BLaER1 treated with 17β-estradiol and CSF1 and Interleukin-3, amounts not matched to agents 10 nM and 100 nM (cell line): ENCODE data around the gene OCRL.

ENCODE experiments used
- H3K27ac ChIP-seq, 11 experiments: shearing (Covaris generic); formaldehyde crosslinking; 2 replicates each; pipeline ENCODE4 v1.8.1; 2022
- H3K27me3 ChIP-seq, 11 experiments: shearing (Covaris generic); formaldehyde crosslinking; 2 replicates each; pipeline ENCODE4 v1.8.1; 2022
- H3K36me3 ChIP-seq, 11 experiments: shearing (Covaris generic); formaldehyde crosslinking; 2 replicates each; pipeline ENCODE4 v1.8.1; 2022
- H3K4me1 ChIP-seq, 10 experiments: shearing (Covaris generic); formaldehyde crosslinking; 2 replicates each; pipeline ENCODE4 v1.8.1; 2022
- H3K4me2 ChIP-seq, 11 experiments: shearing (Covaris generic); formaldehyde crosslinking; 2 replicates each; pipeline ENCODE4 v1.8.1; 2022
- H3K4me3 ChIP-seq, 10 experiments: shearing (Covaris generic); formaldehyde crosslinking; 2 replicates each; pipeline ENCODE4 v1.8.1; 2022
- H3K9ac ChIP-seq, 11 experiments: shearing (Covaris generic); formaldehyde crosslinking; 2 replicates each; pipeline ENCODE4 v1.8.1; 2022
- H3K9me3 ChIP-seq, 11 experiments: shearing (Covaris generic); formaldehyde crosslinking; replicated peaks in 1 of 11; 2 replicates each; pipeline ENCODE4 v1.8.1; 2022
- H4K20me1 ChIP-seq, 11 experiments: shearing (Covaris generic); formaldehyde crosslinking; 2 replicates each; pipeline ENCODE4 v1.8.1; 2022
- Cebpa-rat ChIP-seq, 11 experiments: shearing (Covaris generic); IDR thresholded peaks; 2 replicates each; pipeline ENCODE4 v1.8.1; 2022

The OCRL gene

GRCh38 chrX:129599996-129600395, 59.9 kb downstream of the OCRL start:
- Histone ChIP-seq H4K20me1 (peaks cover 0 to 9% (median under 1%) of the 10 kb centered on the region in 11 experiments; a peak in 5 of 22 replicates), H3K36me3 (0 out of 22 replicates have a peak, but pooled peaks cover 0 to 4% (median 0%) of the 10 kb centered on the region in 11 experiments), H3K27ac (no peak overlapping the region), H3K4me3 (no peak overlapping the region), H3K27me3 (peaks cover 95 to 100% (median 98%) of the 10 kb centered on the region in 11 experiments), H3K4me2 (no peak overlapping the region), H3K4me1 (peaks cover 7 to 13% (median 10%) of the 10 kb centered on the region in 10 experiments; a peak in 16 of 20 replicates), H3K9ac (no peak overlapping the region), H3K9me3 (no peaks in the 10 kb centered on the region)
- no peak for TF ChIP-seq Cebpa-rat (IDR thresholded peaks at IDR 0.05)

- no peak overlapping the region for H3K9ac ChIP-seq
- H3K27ac ChIP-seq: no peak overlapping the region
- no peak overlapping the region for H3K4me3 ChIP-seq
- no peak overlapping the region for H3K4me2 ChIP-seq
- TF ChIP-seq Cebpa-rat (IDR thresholded peaks at IDR 0.05): no peak
- H3K36me3 ChIP-seq: no peaks in the 10 kb centered on the region
- H3K27me3 ChIP-seq: peaks cover 86 to 100% (median 98%) of the 10 kb centered on the region in 11 experiments
- H3K9me3 ChIP-seq: no peaks in the 10 kb centered on the region
- H3K4me1 ChIP-seq: peaks cover 7 to 13% (median 10%) of the 10 kb centered on the region in 10 experiments; a peak in 16 of 20 replicates
- H4K20me1 ChIP-seq: peaks cover 0 to 6% (median 0%) of the 10 kb centered on the region in 11 experiments; a peak in 4 of 22 replicates
Observed at GRCh38 chrX:129600981-129601424, 60.9 kb downstream of the OCRL start.

GRCh38 chrX:129606918-129607317, 66.9 kb downstream of the OCRL start:
- Histone ChIP-seq H3K27me3 (peaks cover 66 to 97% (median 89%) of the 10 kb centered on the region in 11 experiments), H3K4me1 (peaks cover 7 to 13% (median 10%) of the 10 kb centered on the region in 10 experiments; a peak in 16 of 20 replicates), H3K4me3 (no peak overlapping the region), H3K27ac (no peak overlapping the region), H3K9ac (no peak overlapping the region), H3K9me3 (no peaks in the 10 kb centered on the region), H3K36me3 (no peaks in the 10 kb centered on the region), H4K20me1 (peaks cover 0 to 8% (median 0%) of the 10 kb centered on the region in 11 experiments; a peak in 5 of 22 replicates), H3K4me2 (peak overlapping the region in 2 of 11 experiments; percentile 31 to 33; a peak in 3 of 22 replicates)
- TF ChIP-seq Cebpa-rat (IDR thresholded peaks at IDR 0.05): no peak

GRCh38 chrX:129608496-129608895, 68.4 kb downstream of the OCRL start:
- no peak for TF ChIP-seq Cebpa-rat (IDR thresholded peaks at IDR 0.05)
- no peaks in the 10 kb centered on the region for H3K36me3 ChIP-seq
- H3K27ac ChIP-seq: no peak overlapping the region
- H3K9ac ChIP-seq: no peak overlapping the region
- H3K27me3 ChIP-seq: peaks cover 50 to 97% (median 89%) of the 10 kb centered on the region in 11 experiments
- H3K4me1 ChIP-seq: peaks cover 7 to 13% (median 10%) of the 10 kb centered on the region in 10 experiments; a peak in 16 of 20 replicates
- H3K9me3 ChIP-seq: no peaks in the 10 kb centered on the region
- H3K4me2 ChIP-seq: no peak overlapping the region
- H3K4me3 ChIP-seq: no peak overlapping the region
- H4K20me1 ChIP-seq: peaks cover 0 to 8% (median 0%) of the 10 kb centered on the region in 11 experiments; a peak in 5 of 22 replicates

- Histone ChIP-seq H4K20me1 (peaks cover 0 to 8% (median 0%) of the 10 kb centered on the region in 11 experiments; a peak in 5 of 22 replicates), H3K4me3 (no peak overlapping the region), H3K36me3 (no peaks in the 10 kb centered on the region), H3K4me1 (peaks cover 2 to 11% (median 5%) of the 10 kb centered on the region in 10 experiments; a peak in 16 of 20 replicates), H3K9ac (no peak overlapping the region), H3K4me2 (no peak overlapping the region), H3K27me3 (peaks cover 42 to 97% (median 88%) of the 10 kb centered on the region in 11 experiments), H3K27ac (no peak overlapping the region), H3K9me3 (no peaks in the 10 kb centered on the region)
- TF ChIP-seq Cebpa-rat (IDR thresholded peaks at IDR 0.05): no peak
Observed at GRCh38 chrX:129609395-129609794, 69.3 kb downstream of the OCRL start.

- H3K9me3 ChIP-seq: no peaks in the 10 kb centered on the region
- no peak overlapping the region for H3K27ac ChIP-seq
- no peak overlapping the region for H3K4me2 ChIP-seq
- H3K9ac ChIP-seq: no peak overlapping the region
- peaks cover 9 to 20% (median 13%) of the 10 kb centered on the region in 10 experiments; a peak in 18 of 20 replicates for H3K4me1 ChIP-seq
- H3K27me3 ChIP-seq: peaks cover 35 to 98% (median 83%) of the 10 kb centered on the region in 11 experiments
- TF ChIP-seq Cebpa-rat (IDR thresholded peaks at IDR 0.05): no peak
- no peak overlapping the region for H3K4me3 ChIP-seq
- no peaks in the 10 kb centered on the region for H3K36me3 ChIP-seq
- H4K20me1 ChIP-seq: peaks cover 0 to 8% (median 0%) of the 10 kb centered on the region in 11 experiments; a peak in 4 of 22 replicates
Observed at GRCh38 chrX:129612396-129612795, 72.3 kb downstream of the OCRL start.

- Histone ChIP-seq H4K20me1 (peaks cover 0 to 8% (median 0%) of the 10 kb centered on the region in 11 experiments; a peak in 4 of 22 replicates), H3K4me1 (peaks cover 9 to 20% (median 13%) of the 10 kb centered on the region in 10 experiments; a peak in 18 of 20 replicates), H3K4me3 (no peak overlapping the region), H3K9ac (no peak overlapping the region), H3K9me3 (no peaks in the 10 kb centered on the region), H3K36me3 (no peaks in the 10 kb centered on the region), H3K27me3 (peaks cover 25 to 97% (median 82%) of the 10 kb centered on the region in 11 experiments), H3K27ac (0 out of 22 replicates have a peak overlapping the region, but pooled peaks of 1 of the 11 experiments have one; percentile 63), H3K4me2 (no peak overlapping the region; a peak in 1 of 22 replicates)
- no peak for TF ChIP-seq Cebpa-rat (IDR thresholded peaks at IDR 0.05)
Observed at GRCh38 chrX:129613596-129613995, 73.5 kb downstream of the OCRL start.

GRCh38 chrX:129614481-129615255, 74.6 kb downstream of the OCRL start:
- Histone ChIP-seq H3K4me1 (peaks cover 9 to 20% (median 13%) of the 10 kb centered on the region in 10 experiments; a peak in 18 of 20 replicates), H4K20me1 (peaks cover 0 to 3% (median 0%) of the 10 kb centered on the region in 11 experiments; a peak in 2 of 22 replicates), H3K9ac (no peak overlapping the region; a peak in 2 of 22 replicates), H3K4me2 (peak overlapping the region; percentile 0 to 54 (median 29); a peak in 16 of 22 replicates), H3K36me3 (no peaks in the 10 kb centered on the region), H3K27ac (peak overlapping the region in 9 of 11 experiments; percentile 19 to 63 (median 49); a peak in 16 of 22 replicates), H3K4me3 (no peak overlapping the region), H3K27me3 (peaks cover 18 to 97% (median 82%) of the 10 kb centered on the region in 11 experiments), H3K9me3 (no peaks in the 10 kb centered on the region)
- TF ChIP-seq Cebpa-rat (IDR thresholded peaks at IDR 0.05): no peak

- Histone ChIP-seq H3K4me1 (peaks cover 18 to 26% (median 21%) of the 10 kb centered on the region in 10 experiments; a peak in 19 of 20 replicates), H3K36me3 (no peaks in the 10 kb centered on the region), H3K9ac (no peak overlapping the region), H3K4me2 (no peak overlapping the region), H4K20me1 (0 out of 22 replicates have a peak, but pooled peaks cover 0 to under 1% (median 0%) of the 10 kb centered on the region in 11 experiments), H3K27me3 (peaks cover 33 to 93% (median 84%) of the 10 kb centered on the region in 11 experiments), H3K4me3 (no peak overlapping the region), H3K27ac (no peak overlapping the region), H3K9me3 (no peaks in the 10 kb centered on the region)
- no peak for TF ChIP-seq Cebpa-rat (IDR thresholded peaks at IDR 0.05)
Observed at GRCh38 chrX:129617420-129617819, 77.4 kb downstream of the OCRL start.
